GM12891 (cell line): ENCODE measurements around the gene ANKRD34C.

Source experiments
- PAX5 ChIP-seq: IDR thresholded peaks from 2 replicates; pipeline ENCODE4 v1.6.1; 2011; ENCODE audit warnings: low read length, moderate library complexity, mild to moderate bottlenecking; ENCODE audit not compliant: insufficient read depth, severe bottlenecking
- POLR2A ChIP-seq: IDR thresholded peaks from 2 replicates; pipeline ENCODE4 v1.6.1; 2011; ENCODE audit warnings: low read depth, low read length, control low read depth
- POLR2AphosphoS5 ChIP-seq: IDR thresholded peaks from 2 replicates; pipeline ENCODE4 v1.6.1; 2011; ENCODE audit warnings: low read depth, low read length, control low read depth
- SPI1 ChIP-seq: IDR thresholded peaks from 2 replicates; pipeline ENCODE4 v1.6.1; 2011; ENCODE audit warnings: low read depth, low read length, control low read depth
- TAF1 ChIP-seq: IDR thresholded peaks from 2 replicates; pipeline ENCODE4 v1.6.1; 2011; ENCODE audit warnings: low read depth, low read length, control low read depth

GRCh38 chr15:79299841-79300235, 17.3 kb downstream of the ANKRD34C start:
- TF ChIP-seq POLR2AphosphoS5, result no peak
- no peak for TF ChIP-seq POLR2A
- no peak for TF ChIP-seq SPI1
- no peak for TF ChIP-seq PAX5
- TF ChIP-seq TAF1, result no peak
